Activated T-cell treated with anti-CD3 and anti-CD28 coated beads for 1 hour (primary cell): Measurements from ENCODE around the gene SLCO4A1.

Experiments
- DNase-seq: peaks from one replicate; pipeline ENCODE4 v3.0.0-alpha.2; 2020; ENCODE audit warnings: low read depth

Gene SLCO4A1

DNA sequence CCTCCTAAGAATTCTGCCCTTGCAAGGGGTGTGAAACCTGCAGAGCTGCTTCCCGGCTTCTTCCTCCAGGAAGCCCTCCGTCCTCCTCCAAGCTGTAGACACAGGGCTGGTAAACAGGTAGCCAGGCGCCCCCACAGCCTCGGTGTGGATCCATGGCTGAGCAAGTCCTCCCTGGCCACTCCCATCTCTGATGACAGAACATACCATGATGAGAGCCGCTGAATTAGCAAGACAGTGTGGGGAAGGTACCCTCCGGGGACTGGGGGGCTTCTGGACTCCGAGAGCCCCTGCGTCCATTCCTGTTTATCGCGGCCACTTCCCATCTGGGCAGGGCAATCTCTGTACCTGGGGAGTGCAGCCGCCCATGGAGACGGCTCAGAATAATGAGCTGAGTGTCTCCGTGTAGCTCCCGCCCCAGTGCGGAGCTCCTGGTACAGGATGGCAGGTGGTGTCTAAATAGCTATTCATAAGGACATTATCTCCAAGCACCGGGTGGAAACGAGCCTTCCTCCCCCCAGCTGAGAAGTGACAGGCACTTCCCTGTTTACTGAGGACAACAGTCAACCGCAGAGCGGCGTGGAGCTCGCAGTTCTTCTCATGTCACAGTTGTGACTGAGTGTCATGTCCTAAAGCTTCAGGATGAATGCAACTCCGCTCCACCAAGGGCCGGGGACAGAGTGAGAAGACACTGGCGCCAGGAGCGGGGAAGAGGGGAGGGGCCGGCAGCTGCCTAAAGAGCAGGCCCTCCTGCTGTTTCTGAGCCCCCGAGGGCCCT, 43.7 kb downstream of the SLCO4A1 start:
- no peak for DNase-seq

- DNase-seq, result no peak
Observed at GRCh38 chr20:62686869-62687830, 44.8 kb downstream of the SLCO4A1 start.

DNA sequence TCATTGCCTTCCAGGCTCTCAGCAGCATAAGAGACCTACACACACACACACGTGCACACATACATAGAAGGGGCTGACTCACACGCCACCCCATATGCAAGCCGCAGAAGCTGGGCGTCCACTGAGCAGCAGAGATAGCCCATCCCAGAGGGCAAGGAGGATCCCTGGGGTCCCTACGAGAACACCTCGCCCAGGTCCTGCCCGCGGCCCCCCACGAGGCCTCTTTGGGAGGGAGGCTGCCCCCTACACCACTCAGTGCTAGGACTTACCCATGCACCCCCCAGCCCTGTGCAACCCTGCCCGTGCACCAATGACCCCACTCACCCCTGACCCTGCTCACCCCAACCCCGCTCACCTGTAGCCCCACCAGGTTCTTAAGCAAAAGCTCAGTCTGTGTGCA, 45.8 kb downstream of the SLCO4A1 start:
- DNase-seq, result no peak

DNA sequence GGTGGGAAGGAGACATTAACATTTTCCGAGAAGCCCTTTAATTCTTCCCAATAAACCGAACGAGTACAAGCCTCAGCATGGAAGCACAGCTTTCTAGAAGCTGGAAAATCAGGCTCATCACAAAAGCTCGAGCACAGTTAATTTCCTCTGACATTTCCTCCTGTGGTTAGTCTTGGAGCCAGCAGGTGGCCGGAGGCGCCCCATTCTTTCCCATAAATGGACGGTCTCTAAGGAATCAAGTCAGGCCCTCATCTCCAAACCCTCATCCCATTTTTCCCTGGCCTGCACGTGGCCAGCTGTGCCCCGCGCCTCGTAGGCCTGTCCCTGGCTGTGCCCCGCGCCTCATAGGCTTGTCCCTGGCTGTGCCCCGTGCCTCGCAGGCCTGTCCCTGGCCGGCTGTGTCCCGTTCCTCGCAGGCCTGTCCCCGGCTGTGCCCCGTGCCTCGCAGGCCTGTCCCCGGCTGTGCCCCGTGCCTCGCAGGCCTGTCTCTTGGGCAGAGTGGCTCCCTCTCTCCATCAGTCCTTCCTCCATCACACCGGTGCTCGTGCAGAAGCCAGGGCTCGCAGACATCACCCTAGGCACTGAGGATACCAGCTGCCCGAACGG, 46.7 kb downstream of the SLCO4A1 start:
- no peak for DNase-seq

- no peak for DNase-seq
Observed at GRCh38 chr20:62689861-62690260, 47.6 kb downstream of the SLCO4A1 start.

DNA sequence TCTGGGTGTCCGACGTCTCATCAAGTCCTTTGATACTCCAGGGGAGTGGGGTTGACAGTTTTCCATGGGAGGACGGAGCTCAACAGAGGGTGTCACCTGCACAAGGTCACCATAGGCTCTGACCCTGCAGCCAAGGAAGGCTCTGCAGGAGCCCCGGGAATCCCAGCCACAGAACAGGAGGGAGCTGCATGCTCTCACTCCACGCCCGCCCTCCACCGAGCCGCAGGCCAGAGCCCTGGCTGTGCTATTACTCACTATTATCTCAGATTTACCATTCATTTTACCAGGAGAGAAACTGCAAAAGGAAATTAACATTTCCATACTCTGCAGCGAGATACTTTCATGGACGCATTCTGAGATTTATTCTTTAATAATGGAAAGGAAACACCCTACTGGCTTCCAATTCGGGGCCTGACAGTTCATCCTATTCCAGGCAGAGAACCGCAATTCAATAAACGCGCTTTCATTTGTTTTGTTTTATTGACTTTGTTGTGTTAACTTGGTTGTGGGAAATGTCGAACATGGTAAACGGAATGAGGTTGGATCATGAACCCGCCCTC, 48.0 kb downstream of the SLCO4A1 start:
- no peak for DNase-seq

DNA sequence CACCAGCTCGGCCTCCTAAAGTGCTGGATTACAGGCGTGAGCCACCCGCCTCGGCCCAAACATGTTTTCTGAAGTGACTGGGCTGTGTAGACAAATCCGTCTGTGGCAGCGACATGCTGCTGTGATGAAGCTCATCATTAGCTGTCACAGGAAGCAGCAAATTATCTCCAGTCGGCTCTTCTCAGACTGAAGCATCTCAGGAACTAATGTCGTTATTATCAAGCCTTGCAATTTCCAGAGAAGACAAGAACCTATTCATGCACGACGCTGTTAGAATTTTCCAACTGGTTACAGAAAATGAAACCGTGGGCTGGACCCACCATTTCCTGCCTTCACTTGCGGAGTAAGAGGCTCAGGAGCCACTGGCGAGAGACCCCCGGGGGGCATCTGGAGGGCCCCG, 49.2 kb downstream of the SLCO4A1 start:
- DNase-seq, result no peak

DNA sequence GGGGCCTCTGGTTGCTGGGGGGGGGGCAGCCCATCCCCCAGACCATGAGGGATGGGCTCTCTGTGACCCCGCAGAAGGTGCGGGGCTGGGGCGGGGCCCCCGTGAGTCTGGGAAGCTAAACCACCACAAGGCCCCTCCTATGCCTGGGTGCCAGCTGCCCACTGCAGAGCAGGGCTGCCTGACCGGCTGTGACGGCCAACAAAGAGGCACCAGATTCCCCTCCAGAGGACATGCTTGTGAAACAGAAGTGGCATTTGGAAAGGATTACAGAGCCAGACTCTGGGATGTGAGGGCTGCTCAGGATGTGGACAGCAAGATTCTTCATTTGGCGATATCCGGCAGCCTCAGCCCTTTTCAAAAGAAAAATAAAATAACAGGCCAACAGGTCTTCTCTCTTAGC, 49.9 kb downstream of the SLCO4A1 start:
- no peak for DNase-seq

DNA sequence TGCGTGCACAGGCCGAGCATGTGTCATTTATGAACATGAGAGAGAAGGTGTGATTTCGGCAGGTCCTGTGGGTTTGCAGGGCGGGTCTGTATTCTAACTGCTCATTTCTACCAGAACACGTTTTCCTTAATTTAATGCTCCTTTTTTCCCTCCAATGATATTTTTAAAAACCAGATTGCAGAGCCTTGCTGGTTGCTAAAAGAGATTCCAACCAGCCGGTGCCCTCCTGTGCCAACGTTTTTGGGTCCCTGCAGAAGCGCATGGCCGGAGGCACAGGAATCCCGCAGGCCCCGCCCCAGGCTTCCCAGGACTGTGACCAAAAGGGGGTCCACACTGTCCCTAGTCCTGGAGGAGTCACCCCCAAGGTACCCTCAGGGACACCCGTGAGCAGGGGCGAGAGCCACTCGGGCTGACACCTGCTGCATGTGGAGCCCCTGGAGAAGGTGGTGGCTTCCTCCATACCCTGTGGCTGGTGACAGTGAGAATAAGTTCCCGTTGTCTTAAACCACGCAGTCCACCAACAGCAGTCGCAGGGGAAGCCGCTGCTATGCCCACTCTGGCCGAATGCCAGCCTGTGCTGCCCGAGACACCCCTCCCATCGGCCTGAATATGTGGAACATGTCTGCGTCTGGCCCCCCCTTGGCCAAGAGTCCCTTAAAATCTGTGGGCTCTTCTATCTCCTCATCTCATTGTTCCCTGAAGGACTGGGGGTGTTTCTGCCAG, 50.7 kb downstream of the SLCO4A1 start:
- no peak for DNase-seq

- no peak for DNase-seq
Observed at GRCh38 chr20:62693524-62693922, 51.2 kb downstream of the SLCO4A1 start.

- DNase-seq, result no peak
Observed at GRCh38 chr20:62694106-62694505, 51.8 kb downstream of the SLCO4A1 start.

DNA sequence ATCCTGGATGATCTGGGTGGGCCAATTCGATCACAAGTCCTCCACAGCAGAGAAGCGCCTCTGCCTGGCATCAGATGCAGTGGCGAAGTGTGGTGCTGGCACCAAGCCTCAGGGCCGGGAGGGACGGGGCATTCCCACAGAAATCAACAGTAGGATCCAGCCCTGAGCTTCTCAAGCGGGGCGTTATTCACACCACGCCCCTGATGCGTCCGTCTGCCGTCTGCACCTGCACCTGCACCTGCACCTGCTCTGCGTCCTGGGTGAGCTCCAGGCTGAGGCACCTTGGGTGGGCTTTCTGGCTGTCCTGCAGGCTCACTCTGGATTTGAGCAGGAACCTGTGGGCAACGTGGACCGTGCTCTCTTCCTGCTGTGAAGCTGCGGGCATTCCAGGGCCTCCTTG, 52.6 kb downstream of the SLCO4A1 start:
- no peak for DNase-seq

- DNase-seq, result no peak
Observed at GRCh38 chr20:62695448-62696414, 53.4 kb downstream of the SLCO4A1 start.

- DNase-seq, result no peak
Observed at GRCh38 chr20:62696434-62696957, 54.2 kb downstream of the SLCO4A1 start.

GRCh38 chr20:62696989-62697388, 54.7 kb downstream of the SLCO4A1 start:
- DNase-seq, result no peak

DNA sequence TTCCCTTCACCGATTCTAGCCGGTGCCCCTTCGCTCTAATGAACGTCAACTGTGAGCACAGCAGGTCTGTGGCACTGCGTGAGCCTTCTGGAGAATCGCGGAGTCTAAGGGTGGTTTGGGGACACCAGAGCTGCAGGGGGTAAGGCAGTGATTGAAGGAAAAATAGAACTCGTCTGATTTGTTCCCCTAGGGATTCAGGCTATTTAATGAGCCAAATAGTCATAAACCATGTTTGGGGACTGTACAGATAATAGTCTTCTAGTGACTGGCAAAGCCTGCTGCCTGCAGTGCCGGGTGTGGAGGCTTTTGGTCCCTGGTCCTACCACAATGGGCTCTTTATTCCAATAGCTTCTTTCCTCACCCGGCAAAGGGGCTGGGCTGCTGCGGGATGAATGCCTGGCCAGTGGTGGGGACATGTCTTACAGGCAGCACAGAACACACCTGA, 55.2 kb downstream of the SLCO4A1 start:
- no peak for DNase-seq

DNA sequence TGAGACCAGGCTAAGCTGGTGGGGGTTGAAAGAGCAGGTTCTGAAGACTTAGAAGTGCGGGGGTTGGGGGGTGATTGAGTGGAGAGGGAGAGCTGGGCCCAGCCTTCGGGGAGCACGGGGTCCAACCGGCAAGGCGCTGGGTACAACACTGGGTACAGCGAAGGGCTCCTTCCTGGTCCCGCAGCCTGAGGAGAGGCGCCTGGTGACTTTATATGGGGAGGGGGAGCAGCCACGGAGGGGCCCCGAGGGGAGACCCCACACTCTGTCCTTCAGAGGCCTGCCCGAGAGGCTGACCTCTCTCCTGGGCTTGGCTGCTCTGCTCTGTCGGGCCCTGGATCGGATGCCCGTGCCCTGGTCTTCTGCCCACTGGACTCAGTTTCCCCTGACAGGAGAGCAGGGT, 55.9 kb downstream of the SLCO4A1 start:
- no peak for DNase-seq

DNA sequence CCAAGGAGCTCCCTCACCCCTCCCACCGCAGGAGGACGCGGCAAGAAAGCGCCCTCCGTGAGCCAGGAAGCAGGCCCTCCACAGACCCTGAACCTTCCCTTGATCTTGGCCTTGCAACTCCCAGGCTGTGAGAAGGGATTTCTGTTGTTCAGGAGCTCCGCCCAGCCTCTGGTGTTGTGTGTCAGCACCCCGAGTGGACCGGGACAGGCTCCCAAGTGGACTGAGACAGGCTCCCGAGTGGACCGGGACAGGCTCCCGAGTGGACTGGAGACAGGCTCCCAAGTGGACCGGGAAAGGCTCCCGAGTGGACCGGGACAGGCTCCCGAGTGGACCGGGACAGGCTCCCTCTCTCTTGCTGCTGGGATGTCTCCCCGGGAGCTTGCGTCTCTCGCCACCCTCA, 57.0 kb downstream of the SLCO4A1 start:
- no peak for DNase-seq

GRCh38 chr20:62699741-62700140, 57.4 kb downstream of the SLCO4A1 start:
- DNase-seq, result no peak

DNA sequence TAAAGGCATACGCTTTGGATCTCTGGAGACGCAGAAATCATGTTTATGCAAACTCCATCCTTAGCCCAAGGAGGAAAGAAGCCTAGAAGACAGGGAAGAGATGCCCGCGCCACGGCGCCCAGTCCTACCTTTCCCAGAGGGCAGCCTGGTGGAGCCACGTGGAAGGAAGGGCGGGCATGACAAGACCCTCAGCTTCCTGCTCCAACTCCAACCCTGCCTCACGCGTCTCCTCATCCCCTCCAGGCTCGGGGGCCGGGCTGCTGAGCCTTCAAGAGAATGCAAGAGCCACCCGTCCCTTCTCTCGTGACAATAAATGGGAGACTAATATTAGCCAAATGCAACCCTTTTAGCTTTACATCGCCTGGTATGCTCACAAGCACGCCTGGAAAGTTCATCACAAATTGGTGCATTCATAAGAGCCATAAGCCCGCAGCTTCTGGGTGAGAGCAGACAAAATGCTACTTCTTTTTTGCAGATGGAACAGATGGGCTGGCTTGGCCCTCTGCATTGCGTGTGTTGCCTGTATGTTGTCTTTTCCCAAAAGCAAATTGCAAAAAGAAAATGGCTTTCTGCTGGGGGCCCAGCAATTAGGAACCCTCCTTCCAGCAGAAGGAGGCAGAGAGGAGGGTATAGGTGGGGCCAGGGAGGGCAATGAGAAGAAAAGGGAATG, 58.1 kb downstream of the SLCO4A1 start:
- DNase-seq, result no peak
